Fibroblast of skin of right quadriceps (primary cell): ENCODE measurements around the gene KCNH8.

Source experiments
- DNase-seq: peaks from one replicate; pipeline ENCODE4 v3.0.0-alpha.2; 2013

KCNH8 gene

GRCh38 chr3:19506171-19506570 is 357.9 kb downstream of the KCNH8 start:
- DNase-seq = no peak

GRCh38 chr3:19522305-19522704 is 374.0 kb downstream of the KCNH8 start:
- DNase-seq = no peak

GRCh38 chr3:19526071-19526470 is 377.8 kb downstream of the KCNH8 start:
- no peak for DNase-seq

- DNase-seq = no peak
Observed at GRCh38 chr3:19527746-19528145, 379.4 kb downstream of the KCNH8 start.

- no peak for DNase-seq
Observed at GRCh38 chr3:19531426-19531825, 383.1 kb downstream of the KCNH8 start.

GRCh38 chr3:19539518-19540392 is 391.4 kb downstream of the KCNH8 start:
- no peak for DNase-seq

- DNase-seq = no peak
Observed at GRCh38 chr3:19540464-19540863, 392.2 kb downstream of the KCNH8 start.

- no peak for DNase-seq
Observed at GRCh38 chr3:19541284-19541683, 393.0 kb downstream of the KCNH8 start.

GRCh38 chr3:19543212-19543841 is 395.0 kb downstream of the KCNH8 start:
- DNase-seq = no peak

GRCh38 chr3:19547665-19548464 is 399.6 kb downstream of the KCNH8 start:
- no peak for DNase-seq

- no peak for DNase-seq
Observed at GRCh38 chr3:19559724-19560442, 411.6 kb downstream of the KCNH8 start.

- no peak for DNase-seq
Observed at GRCh38 chr3:19573644-19574043, 425.3 kb downstream of the KCNH8 start.

GRCh38 chr3:19574268-19574667 is 426.0 kb downstream of the KCNH8 start:
- no peak for DNase-seq

GRCh38 chr3:19576343-19576742 is 428.0 kb downstream of the KCNH8 start:
- no peak for DNase-seq
